Hepatic stellate cell (primary cell): ENCODE data around the gene LY6G6C.
A peak's percentile ranks its signal among the peaks of the same experiment; 100 is the strongest.

ENCODE experiments used
- DNase-seq: peaks from one replicate; pipeline ENCODE4 v3.0.0; 2011; ENCODE audit warnings: low spot score

Gene LY6G6C

DNA sequence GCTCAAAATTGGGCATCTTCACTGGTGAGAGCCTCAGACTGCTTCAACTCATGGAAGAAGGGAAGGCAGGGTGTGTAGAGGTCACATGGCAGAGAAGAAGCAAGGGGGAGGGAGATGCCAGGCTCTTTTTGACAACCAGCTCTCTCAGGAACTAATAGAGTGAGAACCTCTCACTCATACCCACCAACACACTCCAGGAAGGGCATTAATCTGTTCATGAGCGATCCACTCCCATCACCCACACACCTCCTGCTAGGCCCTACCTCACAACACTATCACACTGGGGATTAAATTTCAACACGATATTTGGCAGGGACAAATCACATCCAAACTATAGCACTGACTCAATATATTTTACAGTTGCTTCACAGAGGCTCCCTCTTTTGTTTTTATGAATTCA lies 20.3 kb upstream of the LY6G6C start:
- no peak for DNase-seq

DNA sequence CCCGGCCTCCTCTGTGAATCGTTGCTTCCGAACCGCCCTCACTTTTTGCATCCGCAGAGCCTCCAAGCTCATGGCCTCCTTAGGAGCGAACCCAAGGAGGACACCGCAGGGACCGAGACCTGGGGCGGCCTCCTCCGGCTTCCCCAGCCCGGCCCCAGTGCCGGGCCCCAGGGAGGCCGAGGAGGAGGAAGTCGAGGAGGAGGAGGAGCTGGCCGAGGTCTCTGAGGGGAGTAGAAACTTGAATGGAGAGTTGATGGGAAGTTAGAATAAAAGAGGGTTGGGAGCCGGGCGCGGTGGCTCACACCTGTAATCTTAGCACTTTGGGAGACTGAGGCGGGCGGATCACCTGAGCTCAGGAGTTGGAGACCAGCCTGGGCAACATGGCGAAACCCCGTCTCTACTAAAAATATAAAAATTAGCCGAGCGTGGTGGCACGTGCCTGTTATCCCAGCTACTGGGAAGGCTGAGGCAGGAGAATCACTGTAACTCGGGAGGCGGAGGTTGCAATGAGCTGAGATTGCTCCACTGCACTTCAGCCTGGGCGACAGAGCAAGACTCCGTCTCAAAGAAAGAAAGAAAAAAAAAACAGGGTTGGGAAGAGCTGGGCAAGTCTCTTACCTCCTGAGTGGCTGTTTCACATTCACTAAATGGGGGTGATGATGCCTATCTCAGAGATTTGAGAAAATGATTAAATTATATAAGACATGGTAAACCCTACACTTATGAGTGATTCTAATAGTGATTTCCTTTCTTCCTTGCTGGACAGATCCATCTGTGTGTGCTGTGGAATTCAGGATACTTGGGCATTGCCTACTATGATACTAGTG lies 19.1 kb upstream of the LY6G6C start:
- peak; percentile 56 for DNase-seq

DNA sequence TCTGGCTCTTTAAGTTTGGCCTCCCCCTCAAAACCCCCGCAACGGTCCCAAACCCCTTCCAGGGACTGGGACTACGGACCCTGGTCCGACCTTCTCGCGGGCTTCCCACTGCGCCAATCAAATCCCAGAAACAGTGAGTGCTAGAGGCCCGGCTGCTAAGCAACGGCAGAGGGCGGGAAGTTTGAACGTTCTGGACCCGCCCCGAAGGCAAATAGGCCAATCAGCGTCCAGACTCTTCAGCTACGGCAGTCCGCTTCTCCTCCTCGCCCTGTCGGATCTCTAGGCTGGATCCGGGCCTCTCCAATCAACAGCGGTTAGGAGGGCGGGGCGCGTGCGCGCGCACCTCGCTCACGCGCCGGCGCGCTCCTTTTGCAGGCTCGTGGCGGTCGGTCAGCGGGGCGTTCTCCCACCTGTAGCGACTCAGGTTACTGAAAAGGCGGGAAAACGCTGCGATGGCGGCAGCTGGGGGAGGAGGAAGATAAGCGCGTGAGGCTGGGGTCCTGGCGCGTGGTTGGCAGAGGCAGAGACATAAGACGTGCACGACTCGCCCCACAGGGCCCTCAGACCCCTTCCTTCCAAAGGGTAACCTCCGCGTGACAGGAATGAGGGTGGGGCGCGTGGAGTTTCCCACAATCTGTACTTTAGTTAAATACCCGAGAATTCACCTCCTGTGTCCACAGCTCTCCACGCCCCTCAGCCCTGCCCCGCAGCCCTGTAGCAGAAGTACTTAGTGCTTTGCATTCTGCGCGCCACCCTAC lies 18.3 kb upstream of the LY6G6C start, which contains the start of gene MSH5:
Gene MSH5 (plus strand): TSS at position 367 of the 758 bp plus-strand sequence. CDS start 462 bp downstream, outside the sequence.
- peak; percentile 98 for DNase-seq

DNA sequence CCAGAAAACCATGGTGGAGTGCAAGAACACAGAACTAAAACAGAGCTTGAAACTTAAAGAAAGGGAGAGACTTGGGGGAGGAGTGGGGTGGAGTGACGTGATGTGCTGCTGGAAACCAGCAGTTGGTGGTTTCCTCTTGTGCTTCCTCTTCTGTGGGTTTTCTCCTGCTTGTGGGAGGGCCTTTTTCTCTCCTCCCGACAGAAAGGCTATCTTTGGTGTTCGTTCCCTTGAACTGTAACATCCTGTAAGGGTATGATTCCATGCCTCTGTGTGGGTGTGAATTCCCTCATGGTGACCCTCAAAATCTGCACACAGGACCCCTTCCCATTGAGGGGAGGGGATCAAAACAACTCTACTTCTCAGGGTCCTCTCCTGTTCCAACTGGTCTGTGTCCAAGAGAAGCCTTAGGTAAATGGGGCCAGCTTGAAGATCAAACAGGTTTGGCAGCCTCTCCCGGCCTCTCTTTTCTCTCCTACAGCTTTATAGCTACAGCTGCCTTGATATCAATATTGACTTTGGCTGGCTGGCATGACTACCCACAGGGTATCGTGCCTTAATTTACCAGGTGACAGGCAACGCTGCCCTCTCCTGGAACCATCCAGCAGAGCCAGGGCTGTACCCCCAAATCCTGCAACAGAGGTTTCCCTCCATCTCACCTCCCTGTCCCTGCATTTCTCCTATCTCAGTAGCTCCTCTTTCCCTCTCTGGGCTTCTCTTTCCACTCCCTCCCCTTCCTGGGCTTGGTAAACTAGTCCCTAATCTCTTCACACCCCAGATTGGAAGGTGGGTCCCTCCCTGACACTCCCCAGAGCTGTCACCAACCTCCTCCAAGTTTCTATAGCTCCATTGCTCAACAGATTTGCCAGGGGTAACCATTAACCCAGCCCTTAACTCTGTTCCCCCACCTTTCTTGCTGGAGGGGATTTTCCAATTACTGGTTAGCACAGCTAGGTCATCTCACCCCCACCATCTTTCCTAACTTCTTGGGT lies 16.7 kb upstream of the LY6G6C start:
- DNase-seq: peak; percentile 86

DNA sequence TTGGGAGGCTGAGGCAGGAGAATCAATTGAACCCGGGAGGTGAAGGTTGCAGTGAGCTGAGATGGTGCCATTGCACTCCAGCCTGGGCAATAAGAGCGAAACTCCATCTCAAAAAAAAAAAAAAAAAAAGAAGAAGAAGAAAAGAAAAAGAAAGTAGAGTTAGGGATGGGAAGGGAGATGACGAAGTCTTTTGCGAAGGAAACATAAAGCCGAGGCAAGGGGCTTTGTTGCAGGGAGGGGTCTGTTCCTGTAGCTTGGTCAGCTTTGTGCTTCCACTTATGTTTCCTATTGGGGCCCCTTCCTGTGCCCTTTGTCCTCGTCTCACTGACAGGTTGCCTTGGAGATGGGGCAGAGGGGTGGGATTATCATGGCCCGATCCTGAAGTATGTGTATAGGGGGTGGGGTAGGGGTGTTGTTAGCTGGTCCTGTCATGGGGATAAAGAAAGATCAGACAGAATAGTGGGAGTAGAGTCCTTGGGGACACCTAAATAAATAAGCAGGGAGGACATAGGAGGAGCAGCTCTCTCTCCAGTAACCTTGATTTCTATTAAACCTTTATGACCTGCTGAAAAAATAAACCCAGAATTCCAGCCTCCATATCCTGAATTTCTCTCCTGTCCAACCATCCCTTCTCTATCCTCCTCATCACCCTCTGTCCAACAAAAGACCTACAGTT lies 15.9 kb upstream of the LY6G6C start:
- no peak for DNase-seq

DNA sequence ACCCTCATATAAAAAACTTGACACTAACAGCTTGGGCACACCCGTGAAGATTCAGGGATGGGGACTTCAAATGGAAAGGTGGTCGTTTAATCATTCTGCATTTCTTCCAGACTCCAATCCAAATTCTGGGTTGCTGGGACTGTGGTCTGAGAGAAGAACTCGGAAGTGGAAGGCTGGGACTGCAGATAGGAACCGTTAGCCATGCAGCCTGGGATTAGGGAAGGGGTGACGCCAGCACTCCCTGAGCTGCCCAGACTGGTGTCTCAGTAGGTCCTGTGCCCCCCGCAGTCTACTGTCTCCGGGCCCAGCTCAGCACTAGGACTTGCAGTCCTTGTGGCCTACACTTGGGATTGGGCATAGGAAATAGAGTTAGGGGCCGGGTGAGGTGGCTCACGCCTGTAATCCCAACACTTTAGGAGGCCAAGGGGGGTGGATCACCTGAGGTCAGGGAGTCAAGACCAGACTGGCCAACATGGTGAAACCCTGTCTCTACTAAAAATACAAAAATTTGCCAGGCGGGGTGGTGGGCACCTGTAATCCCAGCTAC lies 15.3 kb upstream of the LY6G6C start:
- DNase-seq: no peak

DNA sequence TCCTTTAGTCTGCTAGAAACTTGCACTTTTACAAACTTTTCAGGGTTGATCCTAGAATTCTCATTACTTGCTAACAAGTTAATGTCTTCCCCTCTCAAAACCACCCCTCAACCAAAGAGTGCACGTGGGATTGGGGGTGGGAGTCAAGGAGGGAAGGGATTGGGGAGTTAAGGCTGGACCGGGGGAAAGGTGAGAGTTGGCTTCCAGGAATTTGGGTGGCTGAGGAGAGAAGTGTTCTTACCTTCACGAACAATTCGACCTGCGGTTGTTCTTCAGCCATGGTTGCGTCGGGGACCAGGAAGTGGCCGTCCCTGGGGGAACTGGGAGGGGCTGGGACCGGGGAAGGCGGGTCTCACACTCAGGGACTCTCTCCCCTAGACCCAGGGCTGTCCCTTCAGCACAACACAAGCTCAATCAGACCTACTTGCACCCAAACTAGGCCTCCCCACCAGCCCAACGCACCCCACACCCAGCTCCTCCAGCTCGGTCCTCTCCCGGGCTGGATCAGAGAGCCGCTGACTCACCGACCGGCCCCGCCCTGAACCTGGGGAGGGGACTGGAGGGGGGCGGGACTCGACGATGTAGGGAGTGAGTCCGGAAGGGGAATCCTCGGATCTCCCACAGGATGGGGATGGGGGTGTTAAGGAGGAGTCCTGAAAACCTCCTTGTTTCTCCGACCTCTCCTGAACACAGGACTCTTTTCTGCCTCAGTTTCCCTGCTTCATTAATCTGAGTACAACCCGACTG lies 14.6 kb upstream of the LY6G6C start, which contains the start of gene CLIC1:
Gene CLIC1 (minus strand): TSS at position 510 of the 747 bp plus-strand sequence. CDS start 230 bp downstream, at position 280.
- peak; percentile 93 for DNase-seq

DNA sequence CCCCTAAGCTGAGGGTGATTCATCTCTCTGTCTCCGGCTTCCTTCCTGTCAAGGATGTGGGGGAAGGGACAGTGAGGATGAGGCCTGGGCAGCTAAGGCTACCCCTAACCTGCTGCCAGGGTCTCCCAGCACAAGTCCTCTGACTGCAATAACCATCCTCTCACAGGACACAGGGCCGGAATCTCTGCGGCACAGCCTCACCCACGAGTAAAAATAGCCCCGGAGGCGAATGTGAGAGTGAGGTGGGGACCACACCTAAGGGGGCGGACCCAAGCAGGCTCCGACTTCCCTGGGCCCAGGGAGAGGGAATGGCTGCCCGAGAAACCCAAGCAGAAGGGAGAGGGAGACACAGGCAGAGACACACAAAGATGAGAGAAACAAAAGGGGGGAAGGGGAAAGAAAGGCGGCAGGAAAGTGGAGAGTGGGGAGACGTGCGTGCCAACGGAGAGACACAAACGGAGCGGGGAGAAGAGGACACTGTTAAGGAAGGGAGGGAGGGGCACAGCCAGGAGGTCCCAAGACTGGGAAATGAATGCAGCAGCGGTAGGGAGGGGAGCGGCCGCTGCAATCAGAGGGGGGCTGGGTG lies 13.4 kb upstream of the LY6G6C start:
- peak; percentile 81 for DNase-seq

DNA sequence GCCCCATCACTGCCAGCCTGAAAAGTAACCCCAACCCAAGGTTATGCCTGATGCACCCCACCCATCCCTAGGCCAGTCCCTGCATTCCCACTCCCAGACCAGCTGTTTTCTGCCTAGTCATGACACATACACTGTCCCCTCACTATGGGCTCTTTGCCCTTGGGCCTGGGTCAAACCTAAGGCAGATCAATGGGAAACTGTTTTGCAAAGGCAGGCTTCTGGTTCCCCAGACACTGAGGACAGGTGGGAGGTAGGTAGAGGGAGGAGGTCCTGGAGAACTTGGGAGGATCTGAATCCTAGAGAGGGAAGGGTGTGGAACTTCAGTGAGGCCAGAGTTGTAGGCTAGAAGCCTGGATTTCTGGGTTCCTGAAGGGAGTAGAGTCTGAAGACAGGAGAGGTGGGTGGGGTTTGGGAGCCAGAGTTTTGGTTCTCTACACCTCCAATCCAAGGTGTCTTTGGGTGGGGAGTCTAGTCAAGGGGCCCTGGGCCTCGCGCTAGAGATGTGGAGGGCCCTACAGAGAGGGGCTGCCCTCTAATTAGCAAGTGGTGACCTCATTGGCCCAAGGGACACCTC lies 12.8 kb upstream of the LY6G6C start:
- no peak for DNase-seq

DNA sequence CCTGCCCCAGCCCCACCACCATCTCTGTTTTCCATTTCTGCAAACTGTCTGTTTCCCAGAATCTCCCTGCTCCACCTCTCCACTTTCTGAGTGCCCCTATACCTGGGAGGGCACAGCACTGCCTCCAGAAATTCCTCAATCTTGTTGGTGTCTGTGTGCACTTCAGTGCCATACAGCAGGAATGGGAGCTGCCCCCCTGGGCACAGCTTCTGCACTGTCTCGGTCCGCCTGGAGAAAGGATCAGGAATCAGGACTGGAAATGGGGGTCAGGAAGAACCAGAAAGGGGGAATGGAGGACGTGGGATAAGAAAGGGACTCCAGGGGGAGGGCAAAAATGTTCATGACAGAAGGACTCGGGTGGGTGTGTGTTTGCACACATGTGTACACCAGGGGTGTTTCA lies 12.2 kb upstream of the LY6G6C start:
- DNase-seq: no peak

DNA sequence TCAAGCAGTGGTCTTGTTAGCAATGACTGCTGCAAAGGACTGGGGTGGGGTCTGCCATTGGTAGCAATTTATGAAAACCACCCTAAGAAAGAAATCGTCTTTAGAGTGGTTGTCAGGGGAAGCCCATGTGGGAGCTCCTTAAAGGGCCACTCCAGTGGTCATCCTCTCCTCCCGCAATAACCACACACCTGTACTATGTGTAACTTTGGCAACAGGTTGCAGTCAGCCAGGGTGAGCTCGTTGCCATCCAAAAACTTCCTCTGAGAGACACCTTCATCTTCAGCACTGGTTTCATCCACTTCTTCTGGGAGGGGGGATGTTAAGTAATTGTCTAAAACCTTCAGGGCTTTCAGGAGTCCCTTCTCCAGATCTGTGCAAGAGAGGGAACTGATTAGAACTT lies 10.5 kb upstream of the LY6G6C start:
- no peak for DNase-seq

DNA sequence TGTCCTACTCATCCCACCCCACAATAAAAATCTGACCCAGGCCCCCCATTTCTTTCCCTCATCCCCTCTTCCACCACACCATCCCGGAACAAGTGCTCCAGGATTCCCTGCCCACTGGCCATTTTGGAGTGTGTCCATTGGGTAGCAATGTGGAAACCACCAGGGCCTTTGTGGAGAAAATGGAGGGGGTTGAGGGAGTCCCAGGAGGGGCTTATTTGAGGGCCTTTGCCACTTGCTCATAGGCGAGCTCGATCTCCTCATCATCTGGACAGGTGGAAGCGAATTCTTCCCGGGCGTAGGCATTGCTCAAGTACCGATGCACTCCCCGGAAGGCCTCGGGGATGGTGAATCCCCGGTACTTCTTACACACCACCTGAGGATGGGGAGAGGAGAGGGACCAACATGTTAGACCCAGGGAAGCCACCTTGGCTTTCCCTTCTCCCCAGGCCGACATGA lies 9.1 kb upstream of the LY6G6C start:
- no peak for DNase-seq

DNA sequence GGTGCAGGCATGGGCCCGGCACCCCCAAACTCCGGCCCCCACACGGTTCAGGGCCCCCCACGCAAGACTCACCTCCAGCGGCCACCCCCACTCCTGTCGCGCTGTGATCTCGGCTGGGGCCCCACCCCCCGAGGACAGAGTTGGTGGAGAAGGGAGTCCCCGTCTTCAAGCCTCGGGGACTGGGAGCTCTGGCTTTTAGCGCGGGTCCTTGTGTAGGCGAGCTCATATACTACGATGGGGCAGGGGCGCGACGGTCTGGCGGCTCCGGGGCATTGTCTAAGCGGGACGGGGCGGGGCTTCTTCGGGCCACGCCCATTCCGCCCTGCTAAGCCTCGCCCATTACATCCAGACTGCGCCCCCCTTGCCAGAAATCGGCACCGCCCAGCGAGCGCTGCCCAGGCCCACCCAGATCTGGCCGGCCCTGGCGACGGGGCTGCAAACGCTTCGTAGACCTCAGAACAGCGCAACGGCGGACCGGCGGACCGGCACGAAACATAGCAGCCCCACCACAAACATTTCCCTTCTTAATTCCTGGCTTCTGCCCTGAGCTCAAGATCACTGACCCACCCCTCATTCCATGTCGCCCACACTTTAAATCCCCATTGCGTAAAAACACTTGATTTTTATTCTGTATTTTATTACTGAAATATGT lies 8.6 kb upstream of the LY6G6C start:
- peak; percentile 86 for DNase-seq

DNA sequence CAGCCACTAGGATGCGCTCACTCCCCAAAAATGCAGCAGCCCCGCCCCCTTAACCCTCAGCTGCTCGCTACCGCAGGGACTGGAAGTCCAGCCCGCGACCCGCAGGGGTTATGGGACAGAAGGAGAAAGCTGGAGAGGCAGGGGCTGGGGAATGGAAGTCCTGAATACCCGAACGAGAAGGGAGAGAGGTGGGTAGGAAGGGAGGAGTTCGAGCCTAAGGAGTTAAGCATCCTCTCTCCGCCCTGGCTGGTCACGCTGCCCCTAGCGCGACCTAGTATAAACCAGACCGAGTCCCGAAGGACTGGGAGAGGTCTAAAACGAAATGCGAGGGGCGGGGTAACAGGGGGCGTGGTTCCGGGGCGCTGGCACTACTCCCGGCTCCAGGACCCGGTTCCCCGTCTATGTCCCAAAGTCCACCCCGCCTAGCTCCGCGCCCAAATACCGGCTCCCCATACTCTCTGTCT lies 8.0 kb upstream of the LY6G6C start:
- DNase-seq: peak; percentile 96

DNA sequence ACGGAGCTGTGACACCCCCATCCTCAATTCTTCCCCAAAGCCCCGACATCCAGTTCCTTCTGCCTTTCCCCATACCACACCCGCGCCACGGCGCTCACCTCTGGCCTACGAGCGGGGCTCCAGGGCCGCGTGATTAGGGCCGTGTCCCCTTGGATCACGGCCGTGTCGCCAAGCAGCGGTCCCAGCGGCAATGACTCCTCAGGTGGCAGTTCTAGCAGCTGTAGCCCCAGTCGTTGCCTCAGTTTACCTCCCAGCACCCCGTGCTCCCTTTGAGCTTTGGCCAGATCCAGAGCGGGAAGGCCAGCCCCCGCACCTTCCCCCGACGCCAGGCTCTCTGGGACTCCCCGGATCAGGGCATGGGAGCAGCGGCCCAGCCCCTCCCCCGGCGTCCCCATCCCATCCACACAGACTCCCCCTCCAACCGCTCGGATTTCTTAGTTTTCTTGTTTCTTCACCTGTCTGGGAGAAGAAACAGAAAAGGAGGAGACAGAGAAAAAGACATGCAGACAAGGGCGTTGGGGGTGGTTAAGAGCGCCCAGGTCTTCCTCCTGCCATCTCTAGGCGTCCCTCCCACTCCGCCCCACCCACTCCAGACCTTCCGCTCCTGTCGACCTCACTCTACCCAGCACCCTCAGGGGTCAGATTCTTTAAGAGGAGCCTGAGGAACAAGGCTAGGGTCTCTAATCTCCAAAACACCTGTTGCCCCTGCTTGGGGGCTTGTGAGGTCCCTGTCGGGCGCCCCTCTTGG lies 7.4 kb upstream of the LY6G6C start, which contains the start of gene DDAH2:
Gene DDAH2 (minus strand): TSS at position 533 of the 748 bp plus-strand sequence. CDS start 138 bp downstream, at position 395.
- no peak for DNase-seq

DNA sequence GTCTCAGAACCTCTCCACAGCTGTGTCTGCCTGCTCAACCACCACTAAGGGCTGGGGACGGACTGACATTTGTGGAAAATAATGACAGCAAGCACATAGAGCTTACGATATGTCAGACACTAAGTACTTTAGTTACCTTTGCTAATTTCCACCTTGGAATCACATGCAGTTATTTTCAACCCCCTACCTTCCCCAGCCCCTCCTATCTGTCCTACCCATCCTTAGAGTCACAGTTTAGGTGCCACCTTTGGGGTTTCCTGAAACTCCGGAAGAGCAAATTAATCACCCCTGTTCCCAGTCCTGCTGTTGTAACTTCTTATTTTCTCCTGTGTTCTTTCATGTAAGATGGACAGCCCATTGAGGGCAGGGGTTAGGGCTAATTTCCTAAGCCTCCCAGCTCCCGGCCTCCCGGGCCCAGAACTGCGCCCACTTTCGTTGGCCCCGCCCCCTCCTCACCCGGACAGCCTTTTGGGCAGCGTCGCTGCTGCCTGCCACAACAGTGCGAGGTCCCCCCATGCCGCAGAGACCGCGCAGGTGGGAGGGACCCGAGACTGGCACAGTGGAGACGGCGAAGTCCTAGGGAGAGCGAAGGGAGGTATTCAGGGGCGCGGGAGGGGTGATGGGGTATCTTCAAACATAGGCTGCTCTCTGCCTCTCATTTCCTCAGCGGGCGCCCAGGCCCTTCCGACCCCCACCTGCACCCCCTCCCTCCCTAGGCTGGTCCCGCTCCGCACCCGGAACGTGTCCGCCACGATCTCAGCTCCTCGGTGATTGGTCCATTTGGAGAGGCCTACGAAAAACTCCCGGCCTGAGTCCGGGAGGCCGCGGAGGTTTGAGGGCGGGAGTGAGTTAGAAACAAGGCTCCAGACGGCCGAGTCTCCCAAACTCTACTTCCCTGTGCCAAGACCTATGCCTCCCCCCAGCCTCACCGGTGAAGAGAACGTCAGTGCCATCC lies 6.4 kb upstream of the LY6G6C start:
- no peak for DNase-seq
